GF-D8 (cell line): Measurements from ENCODE around the gene POU1F1.
"Not testable (repeated sequence)": the region's sequence is repeated elsewhere in the genome, so short reads cannot be mapped to it uniquely, and the experiment has no call there.

Experiments
- DNase-seq: peaks from one replicate; lab custom pipeline; 2025; lab: John Stamatoyannopoulos, UW

The POU1F1 gene, protein sequence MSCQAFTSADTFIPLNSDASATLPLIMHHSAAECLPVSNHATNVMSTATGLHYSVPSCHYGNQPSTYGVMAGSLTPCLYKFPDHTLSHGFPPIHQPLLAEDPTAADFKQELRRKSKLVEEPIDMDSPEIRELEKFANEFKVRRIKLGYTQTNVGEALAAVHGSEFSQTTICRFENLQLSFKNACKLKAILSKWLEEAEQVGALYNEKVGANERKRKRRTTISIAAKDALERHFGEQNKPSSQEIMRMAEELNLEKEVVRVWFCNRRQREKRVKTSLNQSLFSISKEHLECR

GRCh38 chr3:87276484-87276883 is at the start of gene POU1F1:
TSS of gene POU1F1 (minus strand) at chr3:87276584. CDS start at chr3:87276462, 122 bp downstream.
- DNase-seq = no peak

DNA sequence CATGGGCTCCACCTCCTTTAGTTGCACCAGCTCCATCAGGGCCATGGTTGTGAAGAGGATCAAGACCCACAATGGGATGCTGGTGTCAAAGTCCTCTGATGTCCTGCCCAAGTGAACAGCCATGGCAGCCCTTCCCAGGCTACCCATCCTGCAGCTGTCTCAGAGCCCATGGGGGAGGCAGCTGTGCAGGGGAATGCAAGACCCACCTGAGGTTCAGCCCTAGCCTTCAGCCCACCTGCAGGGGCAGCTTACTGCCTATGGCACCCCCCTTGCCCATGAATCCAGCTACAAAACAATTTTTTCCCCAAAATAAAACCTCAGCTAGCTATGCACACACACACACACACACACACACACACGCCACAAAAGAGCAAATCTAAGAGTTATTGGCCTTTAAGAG is 48.2 kb upstream of the POU1F1 start:
- no peak for DNase-seq

- DNase-seq = no peak
Observed at GRCh38 chr3:87320756-87321626, 44.6 kb upstream of the POU1F1 start.

GRCh38 chr3:87318617-87319021 is 42.2 kb upstream of the POU1F1 start:
- no peak for DNase-seq

GRCh38 chr3:87317779-87318178 is 41.4 kb upstream of the POU1F1 start:
- DNase-seq = no peak

- no peak for DNase-seq
Observed at GRCh38 chr3:87313641-87314040, 37.3 kb upstream of the POU1F1 start.

GRCh38 chr3:87311309-87311708 is 34.9 kb upstream of the POU1F1 start:
- DNase-seq = no peak

- no peak for DNase-seq
Observed at GRCh38 chr3:87309601-87310000, 33.2 kb upstream of the POU1F1 start.

GRCh38 chr3:87307805-87308204 is 31.4 kb upstream of the POU1F1 start:
- no peak for DNase-seq

DNA sequence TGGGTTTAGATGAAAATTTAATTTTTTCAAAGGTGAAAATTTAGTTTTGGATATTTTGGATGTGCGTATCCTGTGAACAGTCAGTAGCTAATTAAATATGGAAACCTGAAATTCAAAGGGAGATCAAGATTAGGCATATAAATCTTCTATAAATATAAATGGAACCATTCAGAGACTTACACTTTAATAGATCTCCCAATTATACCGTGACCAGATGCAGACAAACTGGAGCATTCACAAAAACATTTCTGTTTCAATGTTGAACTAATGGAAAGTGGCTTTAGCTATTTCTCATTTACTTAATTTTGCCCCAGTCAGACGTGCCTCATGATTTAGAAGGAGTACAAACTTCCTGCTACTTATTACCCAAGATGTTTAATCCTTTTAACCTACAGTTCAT is 29.1 kb upstream of the POU1F1 start:
- no peak for DNase-seq

GRCh38 chr3:87305031-87305430 is 28.6 kb upstream of the POU1F1 start:
- not testable (repeated sequence) for DNase-seq

- DNase-seq = peak; percentile 14
Observed at GRCh38 chr3:87298111-87298718, 21.8 kb upstream of the POU1F1 start.

DNA sequence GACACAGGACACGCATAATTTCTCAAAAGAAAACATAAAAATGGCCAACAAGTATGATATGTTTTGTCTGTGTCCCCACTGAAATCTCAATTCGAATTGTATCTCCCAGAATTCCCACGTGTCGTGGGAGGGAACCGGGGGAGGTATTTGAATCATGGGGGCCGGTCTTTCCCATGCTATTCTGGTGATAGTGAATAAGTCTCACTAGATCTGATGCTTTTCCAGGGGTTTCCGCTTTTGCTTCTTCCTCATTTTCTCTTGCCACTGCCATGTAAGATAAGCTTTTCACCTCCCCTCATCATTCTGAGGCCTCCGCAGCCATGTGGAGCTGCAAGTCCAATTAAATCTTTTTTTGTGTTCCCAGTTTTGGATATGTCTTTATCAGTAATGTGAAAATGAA is 12.1 kb upstream of the POU1F1 start:
- no peak for DNase-seq

GRCh38 chr3:87287011-87287410 is 10.6 kb upstream of the POU1F1 start:
- DNase-seq = no peak

- DNase-seq = no peak
Observed at GRCh38 chr3:87272718-87273341, 3.6 kb downstream of the POU1F1 start.

GRCh38 chr3:87270908-87271700 is 5.3 kb downstream of the POU1F1 start:
- DNase-seq = peak; percentile 52

DNA sequence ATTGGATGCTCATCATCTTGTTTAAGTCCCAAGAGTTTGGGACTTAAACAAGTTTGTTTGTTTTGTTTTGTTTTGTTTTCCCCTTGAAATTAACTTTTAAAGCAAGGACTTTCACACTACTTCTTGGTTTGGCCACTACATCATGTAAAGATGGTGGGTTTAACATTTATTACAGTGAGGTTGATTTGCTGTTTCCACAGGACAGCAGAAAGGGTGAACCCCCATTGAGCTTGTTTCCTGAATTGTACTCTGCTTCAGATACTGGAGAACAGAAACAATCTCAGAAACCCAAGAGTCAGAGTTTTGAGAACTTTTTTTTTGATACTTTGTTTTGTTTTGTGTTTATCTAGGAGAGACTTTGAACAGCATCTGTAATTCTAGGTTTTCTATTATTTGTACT is 6.7 kb downstream of the POU1F1 start:
- DNase-seq = no peak

- DNase-seq = peak; percentile 36
Observed at GRCh38 chr3:87268646-87269211, 7.7 kb downstream of the POU1F1 start.

- DNase-seq = peak; percentile 56
Observed at GRCh38 chr3:87267953-87268645, 8.3 kb downstream of the POU1F1 start.

DNA sequence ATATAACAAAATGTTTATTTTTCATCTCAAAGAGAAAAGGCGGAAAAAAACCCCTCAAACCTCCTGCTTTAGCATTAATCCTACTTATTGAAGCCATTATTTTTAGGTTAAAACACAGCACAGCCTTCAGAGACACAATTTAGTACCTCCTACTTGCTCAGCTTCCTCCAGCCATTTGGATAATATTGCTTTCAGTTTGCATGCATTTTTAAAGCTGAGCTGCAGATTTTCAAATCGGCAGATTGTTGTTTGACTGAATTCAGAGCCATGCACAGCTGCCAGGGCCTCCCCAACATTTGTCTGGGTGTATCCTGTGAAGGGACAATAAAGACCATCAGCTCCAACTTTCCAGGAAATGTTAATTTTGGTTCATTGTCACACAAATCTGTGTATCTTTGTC is 14.5 kb downstream of the POU1F1 start:
- DNase-seq = no peak

GRCh38 chr3:87260270-87260669 is 16.1 kb downstream of the POU1F1 start:
- DNase-seq = peak; percentile 36
